Astrocyte (in vitro differentiated cells and primary cell): ENCODE measurements around the gene PRR15L. TPM values are rescaled to one million over a fixed set of nuclear protein-coding genes. Genes with fewer than 3 reads are reported as not detected.

Experiments
- DNase-seq: peaks from one replicate; pipeline ENCODE4 v3.0.0-alpha.2; 2010; ENCODE audit warnings: low read depth
- FAIRE-seq: peaks from 2 replicates; lab custom pipeline; 2011; peaks lifted over from hg19 to GRCh38; lab: Jason Lieb, UNC
- H2AFZ ChIP-seq: 2 replicates; pipeline ENCODE4 v1.6.0; 2012; ENCODE audit warnings: low read depth, low read length, inconsistent platforms
- H3K27ac ChIP-seq: 2 replicates; pipeline ENCODE4 v1.5.1; 2011; ENCODE audit warnings: low read depth, low read length, inconsistent platforms
- H3K27me3 ChIP-seq: 2 replicates; pipeline ENCODE4 v1.6.0; 2011; ENCODE audit warnings: low read length, inconsistent platforms; ENCODE audit not compliant: insufficient read depth
- H3K36me3 ChIP-seq: 2 replicates; pipeline ENCODE4 v1.5.1; 2011; ENCODE audit warnings: low read length, inconsistent platforms; ENCODE audit not compliant: insufficient read depth
- H3K4me1 ChIP-seq: 2 replicates; pipeline ENCODE4 v1.5.1; 2011; ENCODE audit warnings: low read length, inconsistent platforms; ENCODE audit not compliant: insufficient read depth
- H3K4me2 ChIP-seq: 2 replicates; pipeline ENCODE4 v1.6.0; 2012; ENCODE audit warnings: low read length, inconsistent platforms
- H3K4me3 ChIP-seq: 2 replicates; pipeline ENCODE4 v1.5.1; 2011; ENCODE audit warnings: low read depth, mild to moderate bottlenecking, low read length, inconsistent platforms; ENCODE audit not compliant: insufficient read depth
- H3K79me2 ChIP-seq: 2 replicates; pipeline ENCODE4 v1.6.0; 2012; ENCODE audit warnings: mild to moderate bottlenecking, low read length, inconsistent platforms; ENCODE audit not compliant: insufficient read depth
- H3K9ac ChIP-seq: 2 replicates; pipeline ENCODE4 v1.6.0; 2012; ENCODE audit warnings: mild to moderate bottlenecking, low read length, inconsistent platforms
- H3K9me3 ChIP-seq: 2 replicates; pipeline ENCODE4 v1.5.1; 2012; ENCODE audit warnings: low read depth, mild to moderate bottlenecking, low read length, inconsistent platforms; ENCODE audit not compliant: insufficient read depth
- H4K20me1 ChIP-seq: 2 replicates; pipeline ENCODE4 v1.6.0; 2012; ENCODE audit warnings: low read length, inconsistent platforms; ENCODE audit not compliant: insufficient read depth
- H3K27ac Mint-ChIP-seq: one replicate; pipeline ENCODE4 v1.8.0; 2021; ENCODE audit warnings: mild to moderate bottlenecking, mixed read lengths; ENCODE audit not compliant: unreplicated experiment
- H3K27me3 Mint-ChIP-seq: one replicate; pipeline ENCODE4 v1.8.0; 2021; ENCODE audit warnings: low read depth, mixed read lengths; ENCODE audit not compliant: unreplicated experiment
- H3K36me3 Mint-ChIP-seq: one replicate; pipeline ENCODE4 v1.8.0; 2021; ENCODE audit warnings: low read depth, mixed read lengths; ENCODE audit not compliant: unreplicated experiment
- H3K4me1 Mint-ChIP-seq: one replicate; pipeline ENCODE4 v1.8.0; 2021; ENCODE audit warnings: low read depth, mixed read lengths; ENCODE audit not compliant: unreplicated experiment
- H3K4me3 Mint-ChIP-seq: one replicate; pipeline ENCODE4 v1.8.0; 2021; ENCODE audit warnings: mild to moderate bottlenecking, moderate library complexity, mixed read lengths; ENCODE audit not compliant: unreplicated experiment
- H3K9me3 Mint-ChIP-seq: one replicate; pipeline ENCODE4 v1.8.0; 2021; ENCODE audit warnings: mild to moderate bottlenecking, mixed read lengths; ENCODE audit not compliant: unreplicated experiment
- CTCF ChIP-seq: IDR thresholded peaks from 2 replicates; pipeline ENCODE4 v1.5.1; 2011; ENCODE audit warnings: low read depth, mild to moderate bottlenecking, inconsistent platforms, low read length, moderate library complexity; ENCODE audit not compliant: insufficient read depth
- EZH2 ChIP-seq: IDR thresholded peaks from 2 replicates; pipeline ENCODE4 v1.6.1; 2012; ENCODE audit warnings: mild to moderate bottlenecking, low read length, inconsistent platforms; ENCODE audit not compliant: insufficient read depth
- total RNA-seq: library from RNA; stranded (reverse); gene quantifications from 2 replicates; pipeline ENCODE4 v1.2.1, GENCODE V29; 2021

PRR15L gene
- total RNA-seq, 1 donor from 2014 or later, result not detected

DNA sequence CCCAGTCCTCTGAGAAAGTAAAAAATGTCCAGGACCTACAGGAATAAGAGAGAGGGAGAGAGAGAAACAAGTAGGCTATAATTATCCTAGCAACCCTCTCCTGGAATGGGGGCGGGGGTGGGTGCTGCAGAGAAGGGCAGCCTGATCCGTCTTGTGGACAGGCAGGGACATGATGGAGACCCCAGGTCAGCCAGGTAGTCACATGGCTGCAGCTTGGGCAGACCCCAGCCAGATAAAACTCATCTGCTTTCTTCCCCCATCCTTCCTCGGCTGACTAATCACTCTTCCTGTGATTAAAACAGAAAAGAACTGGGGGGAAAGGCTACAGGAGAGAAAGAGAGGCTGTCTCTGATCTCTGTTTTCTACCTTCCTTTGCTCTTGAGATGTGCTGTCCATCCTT, 47.3 kb upstream of the PRR15L start:
- Histone ChIP-seq H3K9me3 (no peaks in the 10 kb centered on the region), H3K27ac (no peak overlapping the region), H3K4me1 (peaks cover 34% of the 10 kb centered on the region), H4K20me1 (no peaks in the 10 kb centered on the region), H2AFZ (peak overlapping the region; percentile 86), H3K4me2 (peak overlapping the region; percentile 45), H3K4me3 (no peak overlapping the region), H3K36me3 (no peaks in the 10 kb centered on the region), H3K9ac (no peak overlapping the region), H3K27me3 (no peaks in the 10 kb centered on the region), H3K79me2 (no peaks in the 10 kb centered on the region)
- Mint-ChIP-seq H3K4me3 (no peak overlapping the region), H3K36me3 (no peaks in the 10 kb centered on the region), H3K4me1 (peaks cover 32% of the 10 kb centered on the region), H3K9me3 (no peaks in the 10 kb centered on the region), H3K27ac (peak overlapping the region; percentile 10), H3K27me3 (no peaks in the 10 kb centered on the region)
- TF ChIP-seq EZH2 (no peak), CTCF (no peak)
- DNase-seq, result no peak
- FAIRE-seq, result no peak

DNA sequence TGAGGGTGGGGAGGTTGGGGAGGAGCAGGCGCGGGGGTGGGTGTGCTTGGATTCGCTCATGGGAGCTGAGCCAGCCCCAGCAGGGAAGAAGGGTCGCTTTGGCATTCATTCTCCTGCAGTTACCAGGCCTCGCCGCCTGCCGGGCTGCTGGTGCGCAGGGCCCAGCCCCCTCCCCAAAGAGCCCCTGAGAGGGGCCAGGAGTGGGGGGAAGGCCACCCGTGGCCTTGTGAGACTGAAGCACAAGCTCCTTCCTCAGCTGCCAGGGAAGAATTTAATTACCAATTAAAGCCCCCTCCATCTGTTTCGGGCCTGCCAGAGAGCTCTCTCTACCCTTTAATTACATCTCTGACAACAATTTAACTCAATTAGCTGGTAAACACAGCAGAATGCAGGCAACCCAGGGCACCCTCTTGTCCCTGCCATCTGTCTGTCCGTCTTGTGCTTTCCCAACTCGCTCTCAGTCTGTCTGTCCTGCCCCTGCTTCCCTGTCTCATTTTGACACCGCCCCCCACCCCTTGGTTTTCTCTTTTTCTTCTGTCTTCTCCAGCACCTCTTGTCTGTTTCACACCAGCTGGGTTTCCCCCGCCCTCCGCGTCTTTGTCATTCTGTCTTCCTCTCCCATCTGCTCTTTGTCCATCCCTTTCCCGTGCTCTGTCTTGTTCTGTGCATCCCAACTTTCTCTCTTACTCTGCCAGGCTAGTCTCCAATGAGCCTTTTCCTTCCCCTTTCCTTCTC, 45.9 kb upstream of the PRR15L start:
- TF ChIP-seq CTCF (no peak), EZH2 (no peak)
- H3K4me2 ChIP-seq, result peak overlapping the region; percentile 67

GRCh38 chr17:48002916-48003416, 45.3 kb upstream of the PRR15L start:
- H3K36me3 Mint-ChIP-seq, result no peaks in the 10 kb centered on the region
- peak overlapping the region; percentile 47 for H3K4me3 Mint-ChIP-seq
- no peaks in the 10 kb centered on the region for H3K27me3 Mint-ChIP-seq
- Histone ChIP-seq H2AFZ (peak overlapping the region; percentile 69), H3K4me3 (no peak overlapping the region), H3K27me3 (no peaks in the 10 kb centered on the region), H4K20me1 (no peaks in the 10 kb centered on the region), H3K27ac (peak overlapping the region; percentile 95), H3K9ac (peak overlapping the region; percentile 80), H3K79me2 (no peaks in the 10 kb centered on the region), H3K4me2 (peak overlapping the region; percentile 67), H3K4me1 (peaks cover 34% of the 10 kb centered on the region), H3K36me3 (no peaks in the 10 kb centered on the region), H3K9me3 (no peaks in the 10 kb centered on the region)
- peaks cover 34% of the 10 kb centered on the region for H3K4me1 Mint-ChIP-seq
- no peaks in the 10 kb centered on the region for H3K9me3 Mint-ChIP-seq
- DNase-seq (no peak), FAIRE-seq (no peak)
- H3K27ac Mint-ChIP-seq, result peak overlapping the region; percentile 98
- TF ChIP-seq EZH2 (no peak), CTCF (no peak)

More for the DNA sequence above, 45.9 kb upstream of the PRR15L start:
- FAIRE-seq (no peak), DNase-seq (no peak)
- Mint-ChIP-seq H3K4me1 (peaks cover 34% of the 10 kb centered on the region), H3K4me3 (no peak overlapping the region), H3K36me3 (no peaks in the 10 kb centered on the region), H3K27ac (peak overlapping the region; percentile 98), H3K9me3 (no peaks in the 10 kb centered on the region), H3K27me3 (no peaks in the 10 kb centered on the region)
- H3K27me3 ChIP-seq, result no peaks in the 10 kb centered on the region
- no peaks in the 10 kb centered on the region for H3K79me2 ChIP-seq
- peaks cover 34% of the 10 kb centered on the region for H3K4me1 ChIP-seq
- no peak overlapping the region for H3K4me3 ChIP-seq
- H3K9ac ChIP-seq, result peak overlapping the region; percentile 80
- no peaks in the 10 kb centered on the region for H3K9me3 ChIP-seq
- no peaks in the 10 kb centered on the region for H3K36me3 ChIP-seq
- H2AFZ ChIP-seq, result peak overlapping the region; percentile 69
- peak overlapping the region; percentile 95 for H3K27ac ChIP-seq
- H4K20me1 ChIP-seq, result no peaks in the 10 kb centered on the region
